Activated naive CD4-positive, alpha-beta T cell treated with anti-CD3 and anti-CD28 coated beads, Interleukin-2, amount 50 U/mL, for 72 hours (primary cell): ENCODE results near the gene CCT6B. TPM values are rescaled to one million over a fixed set of nuclear protein-coding genes. Genes with fewer than 3 reads are reported as not detected.
"Not testable (repeated sequence)": the region's sequence is repeated elsewhere in the genome, so short reads cannot be mapped to it uniquely, and the experiment has no call there.

ENCODE experiments used
- ATAC-seq, 2 donors: fragments of 150-1000 bp; cut with Tn5 transposase; 2 replicates each; pipeline ENCODE4 v1.10.0; 2021; ENCODE audit warnings: mild to moderate bottlenecking in 2 of 2, moderate library complexity in 2 of 2
- DNase-seq, 2 donors: peaks; one replicate each; pipeline ENCODE4 v3.0.0; 2021 to 2022; ENCODE audit warnings: low spot score in 2 of 2
- H3K27ac Mint-ChIP-seq, 2 donors: one replicate each; pipeline ENCODE4 v1.8.0; 2022; ENCODE audit warnings: mild to moderate bottlenecking in 2 of 2, mixed read lengths in 2 of 2
- H3K36me3 Mint-ChIP-seq, 2 donors: one replicate each; pipeline ENCODE4 v1.8.0; 2022; ENCODE audit warnings: mixed read lengths in 2 of 2
- H3K9me3 Mint-ChIP-seq, 2 donors: one replicate each; pipeline ENCODE4 v1.8.0; 2022; ENCODE audit warnings: mixed read lengths in 2 of 2
- total RNA-seq, 2 donors: library from RNA; stranded (reverse); gene quantifications; one replicate each; pipeline ENCODE4 v1.2.3, GENCODE V29; 2022

CCT6B gene
- 1 to 10 TPM in 1 of 2 donors, under 1 TPM in 1; 0.48 to 1.5 TPM for total RNA-seq

- peaks cover 5 to 7% of the 10 kb centered on the region in 2 donors for H3K9me3 Mint-ChIP-seq
- H3K27ac Mint-ChIP-seq: peak within 1 kb of the TSS; percentile 97 to 100
- H3K36me3 Mint-ChIP-seq: peaks cover 27 to 30% of the 10 kb centered on the region in 2 donors
- DNase-seq (peak; percentile 83 to 90), ATAC-seq (peak; percentile 96 to 97)
Measured at GRCh38 chr17:34961093-34961911, at the start of gene CCT6B, which contains the start of gene ZNF830. Gene CCT6B (minus strand): TSS chr17:34961460. CDS start chr17:34961393, 67 bp downstream. Gene ZNF830 (plus strand): TSS chr17:34961540. CDS start chr17:34961567, 27 bp downstream.

DNA sequence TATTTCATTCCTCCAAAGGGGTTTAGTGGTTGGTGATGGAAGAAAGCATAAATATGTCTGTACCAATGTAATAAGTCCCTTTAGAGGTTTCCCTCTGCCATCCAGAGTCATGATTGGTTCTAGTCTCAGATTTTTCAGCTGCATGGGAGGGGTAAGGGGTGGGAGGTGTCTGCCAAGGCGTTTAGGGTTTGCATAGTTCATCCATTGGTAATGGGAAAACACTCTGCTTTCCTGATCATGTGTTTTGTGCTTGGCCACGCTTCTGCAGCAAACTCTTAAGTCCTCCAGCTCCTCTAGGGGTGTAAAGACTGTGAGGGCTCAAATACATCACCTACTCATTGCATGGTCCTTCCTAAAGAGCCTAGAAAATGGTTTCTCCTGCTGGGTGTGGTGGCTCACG is 48.8 kb upstream of the CCT6B start:
- no peak for ATAC-seq
- Mint-ChIP-seq H3K36me3 (peaks cover 4 to 6% of the 10 kb centered on the region in 2 donors), H3K9me3 (no peaks in the 10 kb centered on the region), H3K27ac (peak overlapping the region in 1 of 2 donors; percentile 1)
- no peak for DNase-seq

GRCh38 chr17:35006961-35007360 is 45.7 kb upstream of the CCT6B start:
- DNase-seq: no peak
- no peak for ATAC-seq
- Mint-ChIP-seq H3K27ac (peak overlapping the region in 1 of 2 donors; percentile 45), H3K9me3 (no peaks in the 10 kb centered on the region), H3K36me3 (peaks cover 4 to 6% of the 10 kb centered on the region in 2 donors)

DNA sequence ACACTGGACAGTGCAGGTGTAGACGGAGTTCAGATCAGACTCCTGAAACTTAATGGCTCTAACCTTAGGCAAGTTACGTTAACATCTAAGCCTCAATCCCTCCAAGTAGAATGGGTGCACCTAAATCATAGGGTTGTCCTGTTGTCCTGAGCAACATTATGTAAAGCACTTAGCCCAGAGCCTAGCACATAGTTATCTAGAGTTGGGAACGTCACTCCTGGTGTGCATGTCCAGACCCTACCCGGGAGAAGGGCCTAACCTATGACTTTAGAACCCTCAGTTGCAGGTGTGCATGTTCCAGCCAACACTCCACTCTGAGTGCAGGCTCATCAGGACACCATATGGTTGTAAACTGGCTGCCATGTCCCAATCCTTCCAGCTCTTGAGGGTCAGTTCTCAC is 45.1 kb upstream of the CCT6B start:
- ATAC-seq (no peak), DNase-seq (no peak)
- H3K27ac Mint-ChIP-seq: no peak overlapping the region
- no peaks in the 10 kb centered on the region for H3K9me3 Mint-ChIP-seq
- peaks cover 6 to 9% of the 10 kb centered on the region in 2 donors for H3K36me3 Mint-ChIP-seq

DNA sequence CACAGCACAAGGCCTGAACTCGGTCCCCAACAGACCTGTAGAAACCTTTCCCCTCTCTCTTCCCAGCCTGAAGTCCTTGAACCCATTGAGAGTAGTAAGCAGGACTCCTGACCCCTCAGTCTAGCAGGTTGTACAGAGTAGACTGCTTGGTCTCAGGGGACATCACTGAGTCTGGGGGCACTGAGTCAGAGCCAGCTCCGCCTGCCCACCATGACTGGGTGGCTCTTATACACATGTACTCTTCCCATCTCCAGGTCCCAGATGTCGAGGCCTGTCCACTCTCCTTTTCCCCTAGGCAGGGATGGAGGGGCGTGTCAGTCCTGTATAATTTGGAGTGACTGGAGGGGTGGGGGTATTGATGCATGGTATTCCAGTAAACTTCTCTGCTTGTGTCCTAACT is 42.5 kb upstream of the CCT6B start:
- DNase-seq (no peak), ATAC-seq (no peak)
- H3K9me3 Mint-ChIP-seq: no peaks in the 10 kb centered on the region
- peak overlapping the region in 1 of 2 donors; percentile 74 for H3K27ac Mint-ChIP-seq
- H3K36me3 Mint-ChIP-seq: peaks cover 1 to 9% of the 10 kb centered on the region in 2 donors

GRCh38 chr17:35002876-35003551 is 41.8 kb upstream of the CCT6B start:
- ATAC-seq (peak in 1 of 2 donors; percentile 21), DNase-seq (no peak)
- no peaks in the 10 kb centered on the region for H3K9me3 Mint-ChIP-seq
- H3K27ac Mint-ChIP-seq: peak overlapping the region in 1 of 2 donors; percentile 52
- H3K36me3 Mint-ChIP-seq: peaks cover 0 to 9% of the 10 kb centered on the region in 2 donors

GRCh38 chr17:35001549-35001948 is 40.3 kb upstream of the CCT6B start:
- DNase-seq: no peak
- Mint-ChIP-seq H3K9me3 (no peaks in the 10 kb centered on the region), H3K36me3 (peaks cover 0 to 10% of the 10 kb centered on the region in 2 donors), H3K27ac (peak overlapping the region in 1 of 2 donors; percentile 80)
- no peak for ATAC-seq

DNA sequence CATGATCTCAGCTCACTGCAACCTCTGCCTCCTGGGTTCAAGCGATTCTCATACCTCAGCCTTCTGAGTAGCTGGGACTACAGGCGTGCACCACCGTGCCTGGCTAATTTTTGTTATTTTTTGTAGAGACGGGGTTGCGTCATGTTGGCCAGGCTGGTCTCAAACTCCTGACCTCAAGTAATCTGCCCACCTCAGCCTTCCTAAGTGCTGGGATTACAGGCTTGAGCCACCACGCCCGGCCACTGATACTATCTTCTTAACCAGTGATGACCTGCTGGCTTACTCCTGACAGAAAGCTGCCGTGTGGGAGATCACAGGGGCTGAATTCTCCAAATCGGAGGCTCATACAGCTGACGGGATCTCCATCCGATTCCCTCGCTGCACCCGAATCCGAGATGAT is 39.7 kb upstream of the CCT6B start:
- Mint-ChIP-seq H3K27ac (peak overlapping the region in 1 of 2 donors; percentile 80), H3K36me3 (peaks cover 0 to 14% of the 10 kb centered on the region in 2 donors)
- not testable (repeated sequence) for H3K9me3 Mint-ChIP-seq, ATAC-seq, DNase-seq

DNA sequence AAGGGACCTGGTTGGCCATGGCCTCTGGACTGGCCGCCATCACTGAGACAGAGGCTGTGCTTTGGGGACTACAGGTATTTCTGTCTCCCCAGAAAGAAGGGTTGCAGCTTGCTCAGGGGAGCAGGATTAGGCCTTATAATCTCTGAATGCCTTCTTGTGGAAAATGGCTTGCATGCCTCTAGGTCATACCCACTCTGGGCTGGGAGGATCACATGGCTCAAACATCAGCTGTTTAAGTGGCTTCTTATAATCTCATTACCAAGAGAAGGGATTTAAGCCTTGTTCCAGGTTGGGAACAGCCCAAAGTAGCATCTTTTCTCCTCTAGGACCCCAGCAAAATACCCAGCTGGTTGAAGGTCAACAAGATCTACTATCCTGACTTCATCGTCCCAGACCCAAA is 38.2 kb upstream of the CCT6B start:
- Mint-ChIP-seq H3K27ac (peak overlapping the region in 1 of 2 donors; percentile 35), H3K9me3 (no peaks in the 10 kb centered on the region), H3K36me3 (peaks cover 0 to 11% of the 10 kb centered on the region in 2 donors)
- DNase-seq: no peak
- no peak for ATAC-seq

- DNase-seq (peak; percentile 65 to 82), ATAC-seq (peak; percentile 91 to 96)
- Mint-ChIP-seq H3K36me3 (peaks cover 0 to 11% of the 10 kb centered on the region in 2 donors), H3K9me3 (no peaks in the 10 kb centered on the region), H3K27ac (peak overlapping the region; percentile 40 to 87)
Measured at GRCh38 chr17:34998205-34998604, 36.9 kb upstream of the CCT6B start.

- DNase-seq (no peak), ATAC-seq (no peak)
- no peaks in the 10 kb centered on the region for H3K9me3 Mint-ChIP-seq
- H3K27ac Mint-ChIP-seq: peak overlapping the region in 1 of 2 donors; percentile 40
- peaks cover 0 to 13% of the 10 kb centered on the region in 2 donors for H3K36me3 Mint-ChIP-seq
Measured at GRCh38 chr17:34997355-34997862, 36.1 kb upstream of the CCT6B start.

DNA sequence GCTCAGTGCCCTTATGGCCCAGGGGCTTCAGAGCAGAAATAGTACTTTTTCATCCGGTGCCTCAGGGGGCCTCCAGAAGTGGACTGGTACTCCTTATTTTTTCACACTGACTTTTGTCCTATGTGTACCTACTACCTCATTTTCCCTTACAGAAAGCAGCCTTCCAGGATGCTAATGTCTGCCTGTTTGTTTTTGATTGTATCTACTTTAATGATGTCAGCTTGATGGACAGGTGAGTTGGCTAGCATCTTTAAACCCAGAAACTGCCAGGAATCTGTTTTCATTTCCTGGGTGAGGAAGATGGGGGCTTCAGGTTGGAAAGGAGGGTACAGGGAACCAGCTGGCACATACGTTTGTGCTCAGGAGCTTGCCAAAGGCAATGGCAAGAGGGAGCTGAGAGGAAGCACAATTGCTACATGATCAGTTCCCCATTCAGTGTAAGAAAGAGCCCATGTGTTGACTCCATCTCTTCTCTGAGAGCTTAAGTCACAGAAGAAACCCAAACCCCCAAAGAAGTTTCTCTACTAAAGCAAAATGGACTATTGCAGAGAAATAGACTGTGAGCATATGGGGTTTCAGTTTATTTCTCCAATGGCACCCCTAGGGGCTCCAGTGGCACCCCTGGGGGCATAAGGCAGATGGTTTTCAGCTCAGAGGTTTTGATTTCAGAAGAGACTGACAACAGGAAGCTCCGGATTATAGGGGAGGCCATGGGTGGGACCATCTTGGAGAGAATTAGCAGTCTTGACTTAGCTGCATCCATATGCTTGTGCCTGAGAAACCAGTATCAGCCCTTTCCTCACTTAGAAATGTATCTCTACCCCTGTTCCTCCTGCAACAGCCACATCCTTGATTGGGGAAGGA is 35.4 kb upstream of the CCT6B start:
- Mint-ChIP-seq H3K9me3 (no peaks in the 10 kb centered on the region), H3K36me3 (peaks cover 0 to 13% of the 10 kb centered on the region in 2 donors), H3K27ac (peak overlapping the region in 1 of 2 donors; percentile 4)
- no peak for ATAC-seq
- DNase-seq: no peak

DNA sequence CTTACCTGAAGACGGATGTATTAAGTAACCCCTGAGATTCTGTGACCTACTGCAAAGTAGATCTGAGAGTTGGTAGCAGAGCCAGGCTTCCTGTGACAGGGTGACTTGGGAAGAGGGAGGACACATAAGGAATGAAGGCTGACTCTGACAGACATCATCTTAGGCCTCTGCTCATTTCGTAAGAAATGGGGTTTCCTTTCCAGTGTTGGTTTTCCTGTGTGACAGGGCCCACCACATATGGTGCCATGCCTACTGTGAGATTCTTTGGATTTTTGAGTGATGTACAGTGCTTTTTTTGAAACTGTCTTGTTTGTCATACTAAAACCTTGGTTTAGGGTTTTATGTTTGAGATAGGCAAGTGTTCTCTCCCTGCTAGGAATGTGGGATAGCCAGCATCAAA is 31.8 kb upstream of the CCT6B start:
- Mint-ChIP-seq H3K36me3 (peaks cover 0 to 20% of the 10 kb centered on the region in 2 donors), H3K9me3 (no peaks in the 10 kb centered on the region), H3K27ac (peak overlapping the region in 1 of 2 donors; percentile 48)
- ATAC-seq (no peak), DNase-seq (no peak)

GRCh38 chr17:34991606-34992005 is 30.3 kb upstream of the CCT6B start:
- Mint-ChIP-seq H3K36me3 (peaks cover 0 to 19% of the 10 kb centered on the region in 2 donors), H3K27ac (peak overlapping the region in 1 of 2 donors; percentile 88), H3K9me3 (no peaks in the 10 kb centered on the region)
- ATAC-seq: no peak
- no peak for DNase-seq

DNA sequence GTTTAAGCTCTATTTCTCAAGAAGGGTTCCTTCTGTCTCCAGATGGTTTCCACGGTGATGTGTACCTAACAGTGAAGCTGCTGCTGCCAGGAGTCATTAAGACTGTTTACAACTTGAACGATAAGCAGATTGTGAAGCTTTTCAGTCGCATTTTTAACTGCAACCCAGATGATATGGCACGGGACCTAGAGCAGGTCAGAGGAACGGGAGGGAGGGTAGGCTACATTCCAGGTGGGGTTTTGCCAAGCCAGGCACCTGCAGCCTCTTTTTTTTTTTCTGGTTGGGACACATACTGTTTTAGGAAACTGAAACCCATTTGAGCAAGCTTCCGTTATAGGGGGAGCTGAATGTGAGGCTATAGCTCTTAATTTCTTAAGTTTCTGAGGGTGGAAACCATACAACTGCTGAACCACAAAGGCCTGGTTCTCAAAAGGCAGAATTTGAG is 29.7 kb upstream of the CCT6B start:
- ATAC-seq (no peak), DNase-seq (no peak)
- Mint-ChIP-seq H3K36me3 (peaks cover 5 to 14% of the 10 kb centered on the region in 2 donors), H3K27ac (no peak overlapping the region), H3K9me3 (no peaks in the 10 kb centered on the region)

GRCh38 chr17:34989473-34989872 is 28.2 kb upstream of the CCT6B start:
- Mint-ChIP-seq H3K27ac (no peak overlapping the region), H3K36me3 (peaks cover 5 to 14% of the 10 kb centered on the region in 2 donors), H3K9me3 (no peaks in the 10 kb centered on the region)

More at GRCh38 chr17:34989473-34989872, 28.2 kb upstream of the CCT6B start:
- ATAC-seq (no peak), DNase-seq (no peak)
